Epithelial cell of esophagus (primary cell): ENCODE results near the gene CPPED1.
"Not testable (repeated sequence)": the region's sequence is repeated elsewhere in the genome, so short reads cannot be mapped to it uniquely, and the experiment has no call there.

Experiments used
- DNase-seq: peaks from one replicate; pipeline ENCODE4 v3.0.0; 2010; ENCODE audit warnings: low read depth
- H3K4me3 ChIP-seq: 2 replicates; pipeline ENCODE4 v1.5.1; 2011; ENCODE audit warnings: mild to moderate bottlenecking, low read length, control low read depth
- TF ChIP-seq, protein P1 (sequence below): IDR thresholded peaks from 2 replicates; pipeline ENCODE4 v1.5.1; 2011; ENCODE audit warnings: low read depth, mild to moderate bottlenecking, low read length, control low read depth, inconsistent platforms; ENCODE audit not compliant: insufficient read depth; ENCODE audit errors: missing control alignments

CPPED1 gene

DNA sequence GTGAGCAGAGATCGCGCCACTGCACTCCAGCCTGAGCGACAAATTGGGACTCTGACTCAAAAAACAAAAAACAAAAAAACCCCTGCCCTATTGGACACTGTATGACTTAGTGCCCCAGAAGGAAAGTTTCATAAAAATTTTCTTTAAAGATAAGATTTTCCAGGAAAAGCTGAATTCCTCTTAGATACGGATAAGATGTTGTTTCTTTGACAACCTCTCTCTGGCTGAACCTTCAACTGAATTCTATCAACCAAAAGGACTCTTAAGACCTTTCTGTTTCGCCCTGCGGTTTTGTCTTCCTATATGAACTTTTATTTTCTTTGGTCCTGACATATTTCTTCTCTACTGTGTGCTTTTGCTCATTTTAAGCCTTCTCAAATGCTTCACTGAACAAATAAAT, 35.8 kb downstream of the CPPED1 start:
- TF ChIP-seq, protein P1, sequence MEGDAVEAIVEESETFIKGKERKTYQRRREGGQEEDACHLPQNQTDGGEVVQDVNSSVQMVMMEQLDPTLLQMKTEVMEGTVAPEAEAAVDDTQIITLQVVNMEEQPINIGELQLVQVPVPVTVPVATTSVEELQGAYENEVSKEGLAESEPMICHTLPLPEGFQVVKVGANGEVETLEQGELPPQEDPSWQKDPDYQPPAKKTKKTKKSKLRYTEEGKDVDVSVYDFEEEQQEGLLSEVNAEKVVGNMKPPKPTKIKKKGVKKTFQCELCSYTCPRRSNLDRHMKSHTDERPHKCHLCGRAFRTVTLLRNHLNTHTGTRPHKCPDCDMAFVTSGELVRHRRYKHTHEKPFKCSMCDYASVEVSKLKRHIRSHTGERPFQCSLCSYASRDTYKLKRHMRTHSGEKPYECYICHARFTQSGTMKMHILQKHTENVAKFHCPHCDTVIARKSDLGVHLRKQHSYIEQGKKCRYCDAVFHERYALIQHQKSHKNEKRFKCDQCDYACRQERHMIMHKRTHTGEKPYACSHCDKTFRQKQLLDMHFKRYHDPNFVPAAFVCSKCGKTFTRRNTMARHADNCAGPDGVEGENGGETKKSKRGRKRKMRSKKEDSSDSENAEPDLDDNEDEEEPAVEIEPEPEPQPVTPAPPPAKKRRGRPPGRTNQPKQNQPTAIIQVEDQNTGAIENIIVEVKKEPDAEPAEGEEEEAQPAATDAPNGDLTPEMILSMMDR: no peak
- H3K4me3 ChIP-seq: no peak overlapping the region
- no peak for DNase-seq

DNA sequence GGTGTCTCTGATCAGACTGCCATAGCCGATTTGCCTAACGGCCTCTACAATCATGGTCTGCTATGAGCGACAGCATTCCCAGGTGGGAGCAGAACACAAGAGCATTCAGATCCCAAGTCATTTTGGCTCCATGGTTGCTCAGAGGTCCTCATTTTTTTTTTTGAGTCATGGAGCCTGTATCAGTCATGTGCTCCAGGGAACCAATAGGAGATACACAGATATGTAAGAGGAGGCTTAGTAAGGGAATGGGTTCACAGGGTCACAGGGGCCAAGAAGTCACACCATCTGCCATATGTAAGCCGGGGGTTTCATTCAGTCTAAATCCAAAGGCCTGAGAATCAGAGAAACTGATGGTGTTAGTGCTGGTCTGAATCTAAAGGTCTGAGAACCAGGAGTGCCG, 36.8 kb downstream of the CPPED1 start:
- TF ChIP-seq, protein P1: no peak
- DNase-seq: no peak
- H3K4me3 ChIP-seq: no peak overlapping the region

DNA sequence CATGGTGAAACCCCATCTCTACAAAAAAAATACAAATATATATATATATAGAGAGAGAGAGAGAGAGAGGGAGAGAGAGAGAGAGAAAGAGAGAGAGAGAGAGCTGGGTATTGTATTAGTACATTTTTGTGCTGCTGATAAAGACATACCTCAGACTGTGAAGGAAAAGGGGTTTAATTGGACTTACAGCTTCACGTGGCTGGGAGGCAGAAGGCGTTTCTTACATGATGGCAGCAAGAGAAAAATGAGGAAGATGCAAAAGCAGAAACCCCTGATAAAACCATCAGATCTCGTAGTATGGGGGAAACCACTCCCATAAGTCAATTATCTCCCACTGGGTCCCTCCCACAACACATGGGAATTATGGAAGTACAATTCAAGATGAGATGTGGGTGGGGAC, 37.5 kb downstream of the CPPED1 start:
- H3K4me3 ChIP-seq, DNase-seq: not testable (repeated sequence)

DNA sequence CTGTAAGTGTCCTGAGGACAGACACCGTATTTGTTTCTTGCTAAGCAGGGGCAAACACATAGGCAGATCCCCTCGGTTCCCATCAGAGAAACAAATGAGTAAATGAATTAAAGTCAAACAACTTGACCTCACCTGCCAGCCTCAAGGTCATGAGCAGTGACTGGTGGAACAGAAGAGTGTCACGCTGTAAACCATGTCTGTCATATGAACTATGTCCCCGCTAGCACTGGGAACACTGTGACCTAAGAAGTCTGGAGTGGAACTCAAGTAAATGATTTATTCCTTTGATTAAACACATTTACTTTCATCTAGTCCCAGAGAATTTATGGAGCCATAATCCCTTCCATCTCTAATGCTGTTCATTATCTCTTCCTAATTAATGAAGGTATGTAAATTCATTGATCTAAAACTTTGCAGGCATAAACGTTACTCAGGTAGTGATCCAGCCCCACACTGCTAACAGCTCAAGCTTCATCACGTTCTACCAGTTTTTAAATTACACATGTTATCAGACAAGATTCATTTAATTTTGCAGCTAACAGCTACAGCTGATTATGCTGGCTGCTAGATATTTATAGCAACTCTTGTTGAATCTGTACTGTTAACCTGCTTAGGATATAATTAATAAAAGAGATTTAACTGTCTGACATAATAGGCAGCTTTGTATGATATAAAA, 38.7 kb downstream of the CPPED1 start:
- TF ChIP-seq, protein P1: no peak
- no peak for DNase-seq
- no peak overlapping the region for H3K4me3 ChIP-seq

DNA sequence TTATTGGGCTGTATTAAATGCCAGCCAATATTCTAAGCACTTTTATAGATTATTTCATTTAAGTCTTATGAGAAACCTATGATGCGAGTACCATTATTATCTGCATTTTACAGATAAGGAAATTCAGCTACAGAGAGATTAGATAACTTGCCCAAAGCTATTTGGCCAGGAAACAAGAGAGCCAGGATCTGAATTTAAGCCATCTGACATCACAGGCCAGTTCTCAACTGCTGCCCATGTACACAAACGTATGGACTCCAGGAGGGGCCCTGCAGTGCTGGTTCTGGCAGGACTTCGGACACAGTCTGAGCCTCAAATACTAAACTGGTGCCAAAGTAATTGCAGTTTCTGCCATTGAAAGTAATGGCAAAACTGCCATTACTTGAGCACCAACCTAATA, 40.2 kb downstream of the CPPED1 start:
- DNase-seq: no peak
- TF ChIP-seq, protein P1: no peak
- no peak overlapping the region for H3K4me3 ChIP-seq

DNA sequence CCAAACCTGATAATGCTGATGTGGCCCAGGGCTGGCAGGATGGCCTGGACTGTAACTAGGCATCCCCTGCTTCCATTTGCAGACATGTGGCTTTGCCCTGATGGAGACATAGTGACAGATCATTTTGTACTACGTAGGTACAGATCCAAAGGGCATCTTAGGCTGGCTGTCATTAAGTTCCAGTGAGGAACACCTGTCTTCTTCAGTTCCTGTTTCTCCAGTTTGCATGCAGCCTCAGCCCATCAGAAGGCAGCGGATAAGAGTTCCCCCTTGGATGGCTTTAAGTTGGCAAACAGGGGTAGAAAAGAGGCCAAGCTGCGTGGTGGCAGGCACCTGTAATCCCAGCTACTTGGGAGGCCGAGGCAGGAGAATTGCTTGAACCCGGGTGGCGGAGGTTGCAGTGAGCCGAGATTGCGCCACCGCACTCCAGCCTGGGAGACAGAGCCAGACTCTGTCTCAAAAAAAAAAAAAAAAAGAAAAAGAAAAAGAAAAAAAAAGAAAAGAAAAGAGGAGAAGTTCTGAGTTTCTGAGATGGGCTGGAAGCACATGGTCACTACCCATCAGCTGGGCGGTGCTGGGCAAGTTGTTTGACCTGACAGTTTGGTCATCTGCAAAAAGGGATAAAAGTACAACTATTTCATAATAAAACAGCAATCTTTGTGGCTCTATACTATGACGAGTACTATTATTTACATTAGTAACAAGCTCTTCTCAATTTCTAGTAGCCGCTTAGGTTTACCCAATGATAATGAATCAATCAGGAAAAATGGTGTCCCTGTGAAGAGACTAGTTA, 42.7 kb downstream of the CPPED1 start:
- no peak overlapping the region for H3K4me3 ChIP-seq
- TF ChIP-seq, protein P1: no peak
- DNase-seq: no peak

DNA sequence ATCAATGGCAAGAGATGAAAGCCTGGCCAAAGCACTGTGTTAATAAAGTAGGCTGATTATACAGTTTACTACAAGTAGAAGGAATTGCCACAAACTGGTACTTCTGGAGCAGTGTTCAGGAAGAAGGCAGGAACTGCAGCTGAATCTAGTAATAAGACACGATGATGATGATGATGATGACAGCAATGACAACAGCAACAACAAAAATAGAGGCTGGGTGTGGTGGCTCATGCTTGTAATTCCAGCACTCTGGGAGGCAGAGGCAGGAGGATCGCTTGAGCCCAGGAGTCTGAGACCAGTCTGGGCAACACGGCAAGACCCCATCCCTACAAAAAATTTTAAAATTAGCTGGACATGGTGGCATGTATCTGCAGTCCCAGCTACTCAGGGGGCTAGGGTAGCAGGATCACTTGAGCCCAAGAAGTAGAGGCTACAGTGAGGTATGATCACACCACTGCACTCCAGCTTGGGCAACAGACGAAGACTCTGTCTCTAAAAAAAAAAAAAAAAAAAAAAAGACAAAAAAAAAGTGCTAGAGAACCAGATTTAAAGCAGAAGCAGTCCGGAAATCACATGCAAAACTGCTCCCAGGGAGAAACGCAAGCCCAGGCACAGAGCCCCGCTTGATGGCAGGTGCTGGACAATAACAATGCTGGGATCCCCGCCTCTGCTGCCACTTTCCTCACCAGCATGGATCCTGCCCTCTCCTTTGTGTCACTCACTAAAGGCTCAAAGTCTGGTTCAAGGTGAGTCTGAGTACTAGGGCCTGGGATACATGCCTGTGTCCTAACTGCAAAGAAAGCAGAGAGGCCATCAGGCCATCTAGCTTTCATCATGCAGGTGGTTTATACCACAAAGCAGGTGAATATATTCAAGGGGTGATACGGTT, 44.8 kb downstream of the CPPED1 start:
- DNase-seq: no peak
- no peak overlapping the region for H3K4me3 ChIP-seq
- TF ChIP-seq, protein P1: no peak
